ENCODE data around the gene PPM1F. TPM values are rescaled to one million over a fixed set of nuclear protein-coding genes. Genes with fewer than 3 reads are reported as not detected.

The PPM1F gene
- total and polyA plus RNA-seq, 9 donors, result 38.0 to 63.9 (median 53.6) TPM

- Histone ChIP-seq H3K36me3 (ENCODE audit: control insufficient read depth, insufficient read depth, low read length) (peaks cover 37% of the 10 kb centered on the region), H3K9me3 (replicated peaks; ENCODE audit: control insufficient read depth, low read depth, low read length) (no peaks in the 10 kb centered on the region), H3K4me1 (ENCODE audit: control insufficient read depth, insufficient read depth, low read length) (peaks cover 71% of the 10 kb centered on the region), H3K4me3 (ENCODE audit: low read length) (no peak overlapping the region), H3K27me3 (ENCODE audit: control insufficient read depth, insufficient read depth, low read length) (no peaks in the 10 kb centered on the region), H3K27ac (ENCODE audit: low read length) (peak overlapping the region; percentile 44)
- 73% methylated on average over 6 of the region's 8 CpGs for WGBS (ENCODE audit: insufficient coverage)
- DNase-seq, result no peak
Observed at GRCh38 chr22:21949569-21949918, 3.1 kb downstream of the PPM1F start.

DNA sequence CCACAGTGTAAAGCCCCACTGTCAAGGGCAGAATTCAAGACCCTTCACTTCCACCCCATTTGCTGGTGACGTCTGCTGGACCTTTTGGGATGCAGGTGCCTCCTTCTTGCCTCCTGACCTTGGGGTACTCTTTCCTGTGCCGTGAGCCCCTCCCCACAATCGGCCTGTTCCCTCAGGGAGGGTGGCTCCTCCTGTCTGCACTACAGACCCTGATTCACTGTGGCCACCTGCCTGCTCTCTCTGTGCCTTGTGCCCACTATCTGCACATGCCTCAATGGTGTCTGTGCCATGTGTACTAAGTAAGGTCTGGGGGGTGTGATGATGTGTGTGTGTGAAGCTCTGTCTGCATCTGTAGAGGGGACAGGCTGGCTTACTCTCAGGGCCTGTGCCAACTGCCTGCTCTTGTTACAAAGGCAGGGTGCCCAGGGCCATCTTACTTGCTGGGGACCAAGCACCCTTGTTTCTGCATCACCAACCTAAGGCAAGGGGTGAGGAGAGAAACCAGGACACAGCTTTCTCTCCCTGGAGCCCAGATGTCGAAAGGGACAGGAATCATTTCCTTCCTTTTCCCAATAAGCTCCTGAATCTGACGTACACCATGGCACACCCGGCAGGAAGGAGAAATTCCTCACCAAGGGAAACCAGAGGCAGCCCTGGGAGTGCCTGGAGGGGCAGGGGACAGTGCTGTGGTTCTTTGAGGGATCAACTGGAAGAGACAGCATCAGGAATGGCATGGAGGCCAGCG lies 3.7 kb downstream of the PPM1F start:
- DNase-seq, result no peak
- Histone ChIP-seq H3K4me1 (ENCODE audit: control insufficient read depth, insufficient read depth, low read length) (peaks cover 76% of the 10 kb centered on the region), H3K27me3 (ENCODE audit: control insufficient read depth, insufficient read depth, low read length) (no peaks in the 10 kb centered on the region), H3K9me3 (replicated peaks; ENCODE audit: control insufficient read depth, low read depth, low read length) (no peaks in the 10 kb centered on the region), H3K4me3 (ENCODE audit: low read length) (no peak overlapping the region), H3K27ac (ENCODE audit: low read length) (peak overlapping the region; percentile 44), H3K36me3 (ENCODE audit: control insufficient read depth, insufficient read depth, low read length) (peaks cover 43% of the 10 kb centered on the region)
- 45% methylated on average over 2 of the region's 7 CpGs for WGBS (ENCODE audit: insufficient coverage)

- 66% methylated on average over 5 of the region's 8 CpGs for WGBS (ENCODE audit: insufficient coverage)
- no peaks in the 10 kb centered on the region for H3K27me3 ChIP-seq (ENCODE audit: control insufficient read depth, insufficient read depth, low read length)
- H3K9me3 ChIP-seq (replicated peaks; ENCODE audit: control insufficient read depth, low read depth, low read length), result no peaks in the 10 kb centered on the region
- DNase-seq, result no peak
- peak overlapping the region; percentile 13 for H3K27ac ChIP-seq (ENCODE audit: low read length)
- H3K4me3 ChIP-seq (ENCODE audit: low read length), result no peak overlapping the region
- H3K36me3 ChIP-seq (ENCODE audit: control insufficient read depth, insufficient read depth, low read length), result peaks cover 49% of the 10 kb centered on the region
- H3K4me1 ChIP-seq (ENCODE audit: control insufficient read depth, insufficient read depth, low read length), result peaks cover 82% of the 10 kb centered on the region
Observed at GRCh38 chr22:21948390-21948789, 4.3 kb downstream of the PPM1F start.

- Histone ChIP-seq H3K9me3 (replicated peaks; ENCODE audit: control insufficient read depth, low read depth, low read length) (no peaks in the 10 kb centered on the region), H3K36me3 (ENCODE audit: control insufficient read depth, insufficient read depth, low read length) (peaks cover 56% of the 10 kb centered on the region), H3K4me3 (ENCODE audit: low read length) (no peak overlapping the region), H3K27me3 (ENCODE audit: control insufficient read depth, insufficient read depth, low read length) (no peaks in the 10 kb centered on the region), H3K27ac (ENCODE audit: low read length) (peak overlapping the region; percentile 81), H3K4me1 (ENCODE audit: control insufficient read depth, insufficient read depth, low read length) (peaks cover 89% of the 10 kb centered on the region)
- 40% methylated on average over 11 of the region's 16 CpGs for WGBS (ENCODE audit: insufficient coverage)
- DNase-seq, result peak; percentile 55
Observed at GRCh38 chr22:21947040-21948014, 5.3 kb downstream of the PPM1F start.

GRCh38 chr22:21946262-21946925 lies 6.3 kb downstream of the PPM1F start:
- Histone ChIP-seq H3K9me3 (replicated peaks; ENCODE audit: control insufficient read depth, low read depth, low read length) (no peaks in the 10 kb centered on the region), H3K27ac (ENCODE audit: low read length) (peak overlapping the region; percentile 81), H3K27me3 (ENCODE audit: control insufficient read depth, insufficient read depth, low read length) (no peaks in the 10 kb centered on the region), H3K4me1 (ENCODE audit: control insufficient read depth, insufficient read depth, low read length) (peaks cover 92% of the 10 kb centered on the region), H3K4me3 (ENCODE audit: low read length) (no peak overlapping the region), H3K36me3 (ENCODE audit: control insufficient read depth, insufficient read depth, low read length) (peaks cover 62% of the 10 kb centered on the region)
- WGBS (ENCODE audit: insufficient coverage), result 68% methylated on average over 12 of the region's 12 CpGs
- no peak for DNase-seq

GRCh38 chr22:21945453-21946261 lies 7.0 kb downstream of the PPM1F start:
- peaks cover 94% of the 10 kb centered on the region for H3K4me1 ChIP-seq (ENCODE audit: control insufficient read depth, insufficient read depth, low read length)
- H3K27me3 ChIP-seq (ENCODE audit: control insufficient read depth, insufficient read depth, low read length), result no peaks in the 10 kb centered on the region
- peaks cover 67% of the 10 kb centered on the region for H3K36me3 ChIP-seq (ENCODE audit: control insufficient read depth, insufficient read depth, low read length)
- H3K4me3 ChIP-seq (ENCODE audit: low read length), result no peak overlapping the region
- H3K27ac ChIP-seq (ENCODE audit: low read length), result peak overlapping the region; percentile 35
- WGBS (ENCODE audit: insufficient coverage), result 85% methylated on average over 13 of the region's 13 CpGs
- no peak for DNase-seq
- no peaks in the 10 kb centered on the region for H3K9me3 ChIP-seq (replicated peaks; ENCODE audit: control insufficient read depth, low read depth, low read length)

- H3K4me1 ChIP-seq (ENCODE audit: control insufficient read depth, insufficient read depth, low read length), result peaks cover 98% of the 10 kb centered on the region
- no peaks in the 10 kb centered on the region for H3K27me3 ChIP-seq (ENCODE audit: control insufficient read depth, insufficient read depth, low read length)
- WGBS (ENCODE audit: insufficient coverage), result 80% methylated on average over 3 of the region's 7 CpGs
- no peak overlapping the region for H3K4me3 ChIP-seq (ENCODE audit: low read length)
- H3K36me3 ChIP-seq (ENCODE audit: control insufficient read depth, insufficient read depth, low read length), result peaks cover 70% of the 10 kb centered on the region
- no peak for DNase-seq
- peak overlapping the region; percentile 4 for H3K27ac ChIP-seq (ENCODE audit: low read length)
- no peaks in the 10 kb centered on the region for H3K9me3 ChIP-seq (replicated peaks; ENCODE audit: control insufficient read depth, low read depth, low read length)
Observed at GRCh38 chr22:21944871-21945270, 7.8 kb downstream of the PPM1F start.

DNA sequence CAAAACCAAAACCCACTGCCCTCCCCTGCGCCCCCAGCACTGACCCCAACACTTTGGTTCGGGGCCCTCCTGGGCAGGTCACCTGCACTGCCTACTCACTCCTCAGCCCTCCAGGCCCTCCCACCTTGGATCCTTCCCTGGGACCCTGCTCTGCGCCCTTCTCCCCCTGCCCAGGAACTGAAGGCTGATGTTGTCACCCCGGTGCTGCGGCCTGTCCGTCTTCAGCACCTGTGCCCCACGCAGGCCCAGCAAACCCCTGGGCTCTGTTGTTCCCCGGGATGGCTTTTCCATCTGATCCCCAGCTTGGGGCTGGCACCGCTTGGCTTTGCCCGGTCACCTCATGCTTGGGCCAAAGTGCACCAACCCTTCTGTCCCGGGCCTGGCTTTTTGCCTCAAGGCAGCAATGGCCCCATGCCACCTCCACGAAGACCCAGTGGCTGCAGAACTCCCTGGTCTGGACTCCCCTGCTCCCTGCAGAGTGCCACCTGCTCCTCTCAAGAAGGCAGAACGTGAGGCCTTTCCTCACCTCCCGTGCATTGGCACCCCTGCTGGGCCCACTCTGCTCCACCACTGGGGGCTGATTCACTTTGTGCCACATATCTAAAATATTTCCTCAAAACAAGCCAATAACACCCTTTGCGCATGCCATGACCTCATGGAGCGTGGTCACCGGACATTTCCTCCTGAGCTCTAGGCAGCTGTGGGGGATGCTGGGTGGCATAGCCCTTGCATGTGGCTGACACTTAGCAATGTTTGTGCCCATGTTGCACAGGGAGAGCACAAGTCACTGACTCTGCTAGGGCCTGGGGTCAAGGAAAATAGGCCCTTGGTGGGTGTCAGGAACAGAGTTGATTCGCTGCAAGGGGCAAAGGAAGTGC lies 8.8 kb downstream of the PPM1F start:
- 89% methylated on average over 17 of the region's 18 CpGs for WGBS (ENCODE audit: insufficient coverage)
- Histone ChIP-seq H3K4me1 (ENCODE audit: control insufficient read depth, insufficient read depth, low read length) (peaks cover 98% of the 10 kb centered on the region), H3K27me3 (ENCODE audit: control insufficient read depth, insufficient read depth, low read length) (no peaks in the 10 kb centered on the region), H3K9me3 (replicated peaks; ENCODE audit: control insufficient read depth, low read depth, low read length) (no peaks in the 10 kb centered on the region), H3K27ac (ENCODE audit: low read length) (peak overlapping the region; percentile 81), H3K4me3 (ENCODE audit: low read length) (no peak overlapping the region), H3K36me3 (ENCODE audit: control insufficient read depth, insufficient read depth, low read length) (peaks cover 75% of the 10 kb centered on the region)
- DNase-seq, result no peak

Data from muscle of leg (tissue), 11 donors.